T-cell (primary cell): ENCODE measurements around the gene KIFC1. TPM values are rescaled to one million over a fixed set of nuclear protein-coding genes. Genes with fewer than 3 reads are reported as not detected.
"Not testable (repeated sequence)": the region's sequence is repeated elsewhere in the genome, so short reads cannot be mapped to it uniquely, and the experiment has no call there.

ENCODE experiments used
- ATAC-seq, 4 experiments: fragments of 200-7000 bp in 3 of 4; fragments of 150-1000 bp in 1 of 4; cut with Tn5 transposase; replicated peaks in 1 of 4; 1 replicate in 3 of 4; 2 replicates in 1 of 4; pipeline ENCODE4 v1.10.0; 2021; ENCODE audit warnings: moderate library complexity in 3 of 4, mild to moderate bottlenecking in 2 of 4, moderate number of reproducible peaks in 1 of 4
- CTCF ChIA-PET, 2 donors: fragments of 300-600 bp; sonication (Branson Sonifier 250); formaldehyde crosslinking; loops; one replicate each; lab custom pipeline; 2022; ENCODE audit warnings: antibody characterized with exemption in 2 of 2; lab: Charles Lee
- POLR2A ChIA-PET, 2 donors: fragments of 300-600 bp; sonication (Branson Sonifier 250); formaldehyde crosslinking; loops; one replicate each; lab custom pipeline; 2022; ENCODE audit warnings: antibody characterized with exemption in 2 of 2; lab: Charles Lee
- DNase-seq, 35 experiments: peaks; one replicate each; pipeline versions ENCODE4 v3.0.0 to v3.0.0-alpha.2; 2013 to 2023
- H3K27ac ChIP-seq: one replicate; pipeline ENCODE4 v1.5.1; 2013; ENCODE audit warnings: low read length
- H3K27me3 ChIP-seq, 2 experiments: replicated peaks in 1 of 2; 1 replicate in 1 of 2; 2 replicates in 1 of 2; pipeline versions ENCODE4 v1.6.1 to v1.7.0; 2013; ENCODE audit warnings: low read length in 1 of 2, mixed read lengths in 1 of 2; ENCODE audit not compliant: control insufficient read depth in 2 of 2, insufficient read depth in 2 of 2; ENCODE audit errors: extremely low read depth in 1 of 2
- H3K36me3 ChIP-seq, 2 donors: 1 replicate in 1 of 2; 2 replicates in 1 of 2; pipeline versions ENCODE4 v1.6.1 to v1.7.0; 2013; ENCODE audit warnings: low read length in 1 of 2; ENCODE audit not compliant: control insufficient read depth in 2 of 2, insufficient read depth in 1 of 2; ENCODE audit errors: extremely low read depth in 1 of 2
- H3K4me1 ChIP-seq, 2 experiments: 1 replicate in 1 of 2; 2 replicates in 1 of 2; pipeline versions ENCODE4 v1.6.1 to v1.7.0; 2013; ENCODE audit warnings: low read length in 2 of 2, mixed read lengths in 1 of 2; ENCODE audit not compliant: insufficient read depth in 2 of 2, control insufficient read depth in 1 of 2; ENCODE audit errors: extremely low read depth in 1 of 2
- H3K4me3 ChIP-seq, 2 donors: 1 replicate in 1 of 2; 2 replicates in 1 of 2; pipeline versions ENCODE4 v1.5.1 to v1.7.0; 2013; ENCODE audit warnings: mild to moderate bottlenecking in 2 of 2, low read length in 1 of 2, moderate library complexity in 1 of 2; ENCODE audit not compliant: control insufficient read depth in 1 of 2; ENCODE audit errors: extremely low read depth in 1 of 2
- H3K9me3 ChIP-seq: 2 replicates; pipeline ENCODE4 v1.7.0; 2013
- H3K27ac Mint-ChIP-seq, 2 donors: one replicate each; pipeline ENCODE4 v1.8.0; 2020 to 2021; ENCODE audit warnings: mild to moderate bottlenecking in 2 of 2, mixed read lengths in 2 of 2
- H3K27me3 Mint-ChIP-seq, 2 donors: one replicate each; pipeline ENCODE4 v1.8.0; 2021 to 2022; ENCODE audit warnings: mixed read lengths in 2 of 2
- H3K36me3 Mint-ChIP-seq: one replicate; pipeline ENCODE4 v1.8.0; 2021; ENCODE audit warnings: mixed read lengths
- H3K4me1 Mint-ChIP-seq, 3 donors: one replicate each; pipeline ENCODE4 v1.8.0; 2020 to 2022; ENCODE audit warnings: mixed read lengths in 3 of 3, mild to moderate bottlenecking in 1 of 3
- H3K4me3 Mint-ChIP-seq, 3 donors: one replicate each; pipeline ENCODE4 v1.8.0; 2020 to 2022; ENCODE audit warnings: mild to moderate bottlenecking in 3 of 3, mixed read lengths in 3 of 3, moderate library complexity in 3 of 3
- H3K9me3 Mint-ChIP-seq, 3 donors: one replicate each; pipeline ENCODE4 v1.8.0; 2020 to 2022; ENCODE audit warnings: mixed read lengths in 3 of 3
- WGBS: methylation state at CpG from one replicate; pipeline ENCODE4 v1.1.5; 2013; ENCODE audit warnings: missing lambda C conversion rate; ENCODE audit not compliant: insufficient coverage; 5-methylcytosine and 5-hydroxymethylcytosine counted together
- total RNA-seq, 35 experiments: library from RNA in 6 of 35; stranded (reverse) in 6 of 35; fragments of 120-200 nt in 1 of 35; gene quantifications; one replicate each; pipeline versions ENCODE4 v1.2.1 to v1.2.4 and lab custom pipeline; 2013 to 2026

Gene KIFC1
- total RNA-seq, 5 donors from 2014 or later (not counting 1 experiment from before 2014, with no cell fraction given): 1.1 to 2.9 (median 1.8) TPM

DNA sequence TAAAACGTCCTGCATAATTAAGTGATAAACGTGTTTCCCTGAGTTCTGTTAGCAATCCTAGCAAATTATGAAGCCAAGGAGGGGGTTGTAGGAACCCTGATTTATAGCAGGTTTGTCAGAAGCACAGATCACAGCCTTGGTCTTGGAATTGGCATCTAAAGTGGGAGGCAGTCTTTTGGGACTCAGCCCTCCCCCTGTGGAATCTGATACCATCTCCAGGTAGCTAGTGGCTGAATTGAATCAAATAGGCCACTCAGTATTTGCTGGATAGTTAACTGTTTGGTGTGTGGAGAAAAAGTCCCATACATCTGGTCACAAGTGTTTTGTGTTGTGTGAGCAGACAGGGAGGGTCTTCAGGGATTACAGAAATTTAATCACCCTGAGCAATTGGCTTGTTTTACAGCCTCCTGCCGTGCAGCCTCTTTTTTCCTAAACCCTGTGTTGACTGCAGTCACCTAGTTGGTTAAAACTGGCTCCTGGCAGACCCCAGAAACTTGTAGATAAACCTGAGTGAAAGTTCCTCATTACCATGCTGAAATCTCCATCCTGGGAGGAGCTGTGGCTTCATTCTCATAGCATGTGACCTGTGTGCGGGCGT, 19.0 kb upstream of the KIFC1 start:
- no peak overlapping the region for H3K27ac ChIP-seq
- Mint-ChIP-seq H3K27me3 (no peaks in the 10 kb centered on the region), H3K4me3 (no peak overlapping the region), H3K36me3 (no peaks in the 10 kb centered on the region), H3K9me3 (no peaks in the 10 kb centered on the region), H3K27ac (no peak overlapping the region), H3K4me1 (peaks cover 8 to 17% (median 14%) of the 10 kb centered on the region in 3 donors)
- H3K4me1 ChIP-seq: peaks cover 0 to 26% of the 10 kb centered on the region in 2 experiments
- no peaks in the 10 kb centered on the region for H3K36me3 ChIP-seq
- no peak overlapping the region for H3K4me3 ChIP-seq
- no peaks in the 10 kb centered on the region for H3K9me3 ChIP-seq
- ATAC-seq (no peak), DNase-seq (no peak)
- ChIA-PET POLR2A (no interaction called here), CTCF (no interaction called here)
- no peaks in the 10 kb centered on the region for H3K27me3 ChIP-seq
- WGBS: 57% methylated on average over 4 of the region's 5 CpGs

DNA sequence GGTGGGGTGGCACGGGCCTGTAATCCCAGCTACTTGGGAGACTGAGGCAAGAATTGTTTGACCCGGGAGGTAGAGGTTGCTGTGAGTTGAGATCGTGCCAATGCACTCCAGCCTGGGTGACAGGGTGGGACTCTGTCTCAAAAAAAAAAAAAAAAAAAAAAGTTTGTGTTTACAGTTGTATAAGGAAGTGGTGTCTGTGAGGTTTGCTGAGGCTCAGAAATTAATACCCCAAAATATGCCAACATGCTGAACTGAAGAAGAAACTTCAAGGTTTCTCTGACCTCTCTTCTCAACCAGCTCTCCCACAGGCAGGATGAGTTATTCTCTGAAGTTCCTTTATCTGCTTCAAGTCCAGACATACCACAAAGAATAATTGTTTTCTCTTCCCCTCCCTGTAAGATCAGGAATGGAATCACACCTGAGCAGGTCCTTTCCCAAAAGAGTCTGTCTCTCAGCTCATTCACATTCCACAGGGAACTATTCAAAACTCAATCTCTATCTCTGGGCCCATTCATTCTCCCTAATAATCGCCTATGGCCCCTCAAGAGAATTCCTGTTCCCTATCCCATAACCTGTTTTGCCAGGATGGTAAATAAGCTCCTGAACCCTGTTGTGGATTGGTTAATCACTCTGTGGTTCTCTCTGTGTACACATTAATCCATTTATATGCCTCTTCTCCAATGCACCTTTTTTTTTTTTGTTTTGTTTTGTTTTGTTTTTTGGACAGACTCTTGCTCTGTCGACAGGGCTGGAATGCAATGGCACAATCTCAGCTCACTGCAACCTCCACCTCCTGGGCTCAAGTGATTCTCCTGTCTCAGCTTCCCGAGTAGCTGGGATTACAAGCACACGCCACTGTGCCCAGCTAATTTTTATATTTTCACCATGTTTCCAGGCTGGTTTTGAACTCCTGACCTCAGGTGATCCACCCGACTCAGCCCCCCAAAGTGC, 17.4 kb upstream of the KIFC1 start:
- H3K4me1 Mint-ChIP-seq: peaks cover 8 to 17% (median 14%) of the 10 kb centered on the region in 3 donors
- H3K36me3 Mint-ChIP-seq: no peaks in the 10 kb centered on the region
- H3K9me3 Mint-ChIP-seq: no peaks in the 10 kb centered on the region
- ChIA-PET CTCF (interaction anchor here in 1 of 2 donors (0.5 to 0.7 kb wide), 4 partner anchors 17 to 337 kb away, joined by 3 to 8 read pairs (median 3); partner anchors contain the start of gene UQCC2), POLR2A (no interaction called here)
- 100% methylated on average over 3 of the region's 8 CpGs for WGBS
- H3K27me3 ChIP-seq: no peaks in the 10 kb centered on the region
- H3K4me3 Mint-ChIP-seq: no peak overlapping the region
- no peaks in the 10 kb centered on the region for H3K9me3 ChIP-seq
- peak overlapping the region; percentile 73 to 83 for H3K27ac Mint-ChIP-seq
- DNase-seq: peak in 1 of 35 experiments; percentile 31
- ATAC-seq: peak in 1 of 4 experiments; percentile 37
- peaks cover 0 to 26% of the 10 kb centered on the region in 2 experiments for H3K4me1 ChIP-seq
- H3K27me3 Mint-ChIP-seq: no peaks in the 10 kb centered on the region
- H3K27ac ChIP-seq: peak overlapping the region; percentile 27
- no peaks in the 10 kb centered on the region for H3K36me3 ChIP-seq
- H3K4me3 ChIP-seq: no peak overlapping the region

DNA sequence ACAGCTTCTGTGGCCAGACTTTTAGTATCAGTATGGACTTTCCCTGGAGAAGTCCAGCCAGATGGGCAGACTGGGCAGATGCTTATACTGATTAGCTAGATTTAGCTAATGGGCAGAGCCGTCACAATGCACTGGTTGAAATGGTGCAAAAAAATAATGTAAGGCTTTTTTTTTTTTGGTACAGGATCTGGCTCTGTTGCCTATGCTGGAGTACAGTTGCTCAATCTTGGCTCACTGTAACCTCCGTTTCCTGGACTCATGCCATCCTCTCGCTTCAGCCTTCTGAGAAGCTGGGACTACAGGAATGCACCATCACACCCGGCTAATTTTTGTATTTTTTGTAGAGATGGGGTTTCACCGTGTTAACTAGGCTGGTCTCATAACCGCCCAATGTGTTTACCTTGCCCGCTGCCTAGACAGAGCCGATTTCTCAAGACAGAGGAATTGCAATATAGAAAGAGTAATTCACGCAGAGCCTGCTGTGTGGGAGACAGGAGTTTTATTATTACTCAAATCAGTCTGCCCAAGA, 16.4 kb upstream of the KIFC1 start:
- H3K9me3 ChIP-seq: no peaks in the 10 kb centered on the region
- peaks cover 8 to 17% (median 14%) of the 10 kb centered on the region in 3 donors for H3K4me1 Mint-ChIP-seq
- H3K4me3 Mint-ChIP-seq: no peak overlapping the region
- H3K27me3 ChIP-seq: no peaks in the 10 kb centered on the region
- no peak for DNase-seq
- peak overlapping the region; percentile 27 for H3K27ac ChIP-seq
- no peak overlapping the region for H3K4me3 ChIP-seq
- H3K4me1 ChIP-seq: peaks cover 0 to 26% of the 10 kb centered on the region in 2 experiments
- no peaks in the 10 kb centered on the region for H3K36me3 Mint-ChIP-seq
- H3K9me3 Mint-ChIP-seq: no peaks in the 10 kb centered on the region
- H3K36me3 ChIP-seq: no peaks in the 10 kb centered on the region
- ChIA-PET POLR2A (no interaction called here), CTCF (no interaction called here)
- WGBS: 71% methylated on average over 9 of the region's 9 CpGs
- H3K27ac Mint-ChIP-seq: peak overlapping the region in 1 of 2 donors; percentile 16
- H3K27me3 Mint-ChIP-seq: no peaks in the 10 kb centered on the region
- ATAC-seq: no peak

DNA sequence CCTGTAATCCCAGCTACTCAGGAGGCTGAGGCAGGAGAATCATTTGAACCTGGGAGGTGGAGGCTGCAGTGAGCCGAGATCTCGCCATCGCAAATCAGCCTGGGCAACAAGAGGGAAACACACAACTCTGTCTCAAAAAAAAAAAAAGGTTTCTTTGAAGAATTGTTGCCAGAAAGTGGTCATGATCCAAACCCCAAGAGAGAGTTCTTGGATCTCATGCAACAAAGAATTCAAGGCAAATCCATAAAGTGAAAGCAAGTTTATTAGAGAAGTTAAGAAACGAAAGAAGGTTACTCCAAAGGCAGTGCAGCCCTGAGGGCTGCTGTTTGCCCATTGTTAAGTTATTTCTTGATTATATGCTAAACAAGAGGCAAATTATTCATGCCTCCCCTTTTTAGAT, 14.5 kb upstream of the KIFC1 start:
- H3K9me3 Mint-ChIP-seq: no peaks in the 10 kb centered on the region
- no peaks in the 10 kb centered on the region for H3K36me3 Mint-ChIP-seq
- no peak overlapping the region for H3K27ac Mint-ChIP-seq
- H3K27ac ChIP-seq: no peak overlapping the region
- DNase-seq (no peak), ATAC-seq (no peak)
- H3K4me1 Mint-ChIP-seq: peaks cover 8 to 17% (median 14%) of the 10 kb centered on the region in 3 donors
- H3K27me3 Mint-ChIP-seq: no peaks in the 10 kb centered on the region
- WGBS: no CpG with 5 or more reads among the region's 4 CpGs
- no peak overlapping the region for H3K4me3 ChIP-seq
- no peak overlapping the region for H3K4me3 Mint-ChIP-seq
- ChIA-PET CTCF (no interaction called here), POLR2A (no interaction called here)
- no peaks in the 10 kb centered on the region for H3K9me3 ChIP-seq
- H3K36me3 ChIP-seq: no peaks in the 10 kb centered on the region
- no peaks in the 10 kb centered on the region for H3K27me3 ChIP-seq
- peaks cover 0 to 26% of the 10 kb centered on the region in 2 experiments for H3K4me1 ChIP-seq

DNA sequence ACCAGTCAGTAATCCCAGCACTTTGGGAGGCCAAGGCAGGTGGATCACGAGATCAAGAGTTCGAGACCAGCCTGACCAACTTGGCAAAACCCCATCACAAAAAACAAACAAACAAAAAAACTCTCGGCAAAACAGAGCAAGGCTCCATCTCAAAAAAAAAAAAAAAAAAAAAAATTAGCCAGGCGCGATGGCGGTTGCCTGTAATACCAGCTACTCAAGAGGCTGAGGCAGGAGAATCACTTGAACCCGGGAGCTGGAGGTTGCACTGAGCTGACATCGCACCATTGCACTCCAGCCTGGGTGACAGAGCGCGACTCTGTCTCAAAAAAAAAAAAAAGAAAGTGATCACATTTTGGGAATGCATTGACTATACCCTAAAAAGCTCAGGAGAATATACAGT, 12.4 kb upstream of the KIFC1 start:
- WGBS: 90% methylated on average over 7 of the region's 10 CpGs
- POLR2A ChIA-PET, H3K9me3 ChIP-seq, DNase-seq, H3K36me3 Mint-ChIP-seq, H3K27ac Mint-ChIP-seq, ATAC-seq, H3K27me3 ChIP-seq, H3K27me3 Mint-ChIP-seq, H3K27ac ChIP-seq, H3K9me3 Mint-ChIP-seq, H3K36me3 ChIP-seq, H3K4me3 Mint-ChIP-seq, H3K4me3 ChIP-seq: not testable (repeated sequence)
- CTCF ChIA-PET: interaction anchor here in 1 of 2 donors (0.6 to 1.1 kb wide), 2 partner anchors 34 to 173 kb away, joined by 3 to 5 read pairs; no protein-coding TSS in a partner anchor
- H3K4me1 ChIP-seq: peaks cover 0 to 13% of the 10 kb centered on the region in 2 experiments
- peaks cover 7 to 12% (median 10%) of the 10 kb centered on the region in 3 donors for H3K4me1 Mint-ChIP-seq

DNA sequence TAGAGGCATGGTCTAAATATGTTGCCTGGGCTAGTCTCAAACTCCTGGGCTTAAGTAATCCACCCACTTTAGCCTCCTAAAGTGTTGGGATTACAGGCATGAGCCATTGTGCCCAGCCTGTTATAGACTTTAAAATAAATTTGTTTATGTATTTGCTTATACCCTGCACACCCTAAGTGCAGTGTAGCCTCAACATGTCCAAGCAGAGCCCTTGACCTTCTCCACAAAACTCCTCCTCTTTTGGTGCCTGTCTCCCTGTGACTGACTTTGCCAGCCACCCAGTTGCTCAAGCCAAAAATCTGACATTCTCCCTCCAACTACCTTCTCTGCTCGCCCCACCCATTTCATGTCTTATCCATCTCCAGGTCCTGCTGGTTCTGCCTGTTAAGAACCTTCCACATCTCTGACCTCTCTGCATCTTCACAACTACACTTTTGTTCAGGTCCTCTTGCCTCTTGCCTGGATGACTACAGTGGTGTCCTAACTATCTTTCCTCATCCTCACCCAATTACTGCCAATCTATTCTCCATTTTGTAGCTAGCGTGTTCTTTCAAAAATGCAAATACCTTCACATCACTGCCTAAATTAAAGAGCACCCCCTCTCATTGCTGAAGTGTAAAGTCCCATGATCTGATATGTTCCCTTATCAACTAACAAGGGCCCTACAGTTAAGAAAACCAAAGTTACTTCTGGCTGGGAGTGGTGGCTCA, 11.2 kb upstream of the KIFC1 start:
- Histone ChIP-seq H3K4me3 (no peak overlapping the region), H3K27me3 (peaks cover 0 to 2% of the 10 kb centered on the region in 2 experiments), H3K4me1 (peaks cover 0 to 2% of the 10 kb centered on the region in 2 experiments), H3K36me3 (no peaks in the 10 kb centered on the region), H3K27ac (no peak overlapping the region), H3K9me3 (no peaks in the 10 kb centered on the region)
- no peak overlapping the region for H3K27ac Mint-ChIP-seq
- no peaks in the 10 kb centered on the region for H3K36me3 Mint-ChIP-seq
- DNase-seq (no peak), ATAC-seq (no peak)
- no peaks in the 10 kb centered on the region for H3K9me3 Mint-ChIP-seq
- 100% methylated on average over 1 of the region's 2 CpGs for WGBS
- ChIA-PET POLR2A (interaction anchor here in 1 of 2 donors (0.6 to 0.7 kb wide), 2 partner anchors 84 to 194 kb away, joined by 3 read pairs; no protein-coding TSS in a partner anchor), CTCF (no interaction called here)
- H3K4me1 Mint-ChIP-seq: peaks cover 0 to 1% (median 1%) of the 10 kb centered on the region in 3 donors
- H3K27me3 Mint-ChIP-seq: no peaks in the 10 kb centered on the region
- no peak overlapping the region for H3K4me3 Mint-ChIP-seq
